Left lobe of liver (tissue), 2 donors: ENCODE measurements around the gene MCTP2. TPM values are rescaled to one million over a fixed set of nuclear protein-coding genes. Genes with fewer than 3 reads are reported as not detected.

Experiments
- ATAC-seq: fragments of 200-7000 bp; cut with Tn5 transposase; one replicate; pipeline ENCODE4 v1.9.1; 2020; ENCODE audit warnings: mild to moderate bottlenecking, moderate library complexity
- DNase-seq: peaks from one replicate; pipeline ENCODE4 v3.0.0-alpha.2; 2020; ENCODE audit warnings: low spot score
- total RNA-seq: library from RNA; stranded (reverse); gene quantifications from one replicate; pipeline ENCODE4 v1.2.1, GENCODE V29; 2021
- donor health status: DM: no; HTN: no; CAD: no; lungs with moderate emphysema.
- donor health status: DM: no; HTN: yes; CAD: no.

Gene MCTP2
- total RNA-seq, 1 donor from 2014 or later, result 6.5 TPM

- DNase-seq (no peak), ATAC-seq (no peak)
These were observed 149.4 kb downstream of the MCTP2 start for GRCh38 chr15:94380798-94381197.

- DNase-seq, result no peak
These were observed 150.0 kb downstream of the MCTP2 start for GRCh38 chr15:94381384-94381783.

GRCh38 chr15:94383041-94383440 is 151.7 kb downstream of the MCTP2 start:
- ATAC-seq (no peak), DNase-seq (no peak)

More at GRCh38 chr15:94381384-94381783, 150.0 kb downstream of the MCTP2 start:
- no peak for ATAC-seq

- no peak for ATAC-seq
- no peak for DNase-seq
These were observed 152.3 kb downstream of the MCTP2 start for GRCh38 chr15:94383706-94384105.

- DNase-seq (no peak), ATAC-seq (no peak)
These were observed 154.1 kb downstream of the MCTP2 start for GRCh38 chr15:94385441-94385840.

GRCh38 chr15:94386351-94386750 is 155.0 kb downstream of the MCTP2 start:
- DNase-seq, result no peak

GRCh38 chr15:94387442-94387841 is 156.1 kb downstream of the MCTP2 start:
- DNase-seq, result no peak
- no peak for ATAC-seq

More at GRCh38 chr15:94386351-94386750, 155.0 kb downstream of the MCTP2 start:
- no peak for ATAC-seq

- no peak for DNase-seq
- no peak for ATAC-seq
These were observed 156.6 kb downstream of the MCTP2 start for GRCh38 chr15:94387849-94388441.

- DNase-seq (no peak), ATAC-seq (no peak)
These were observed 164.3 kb downstream of the MCTP2 start for GRCh38 chr15:94395640-94396039.

- ATAC-seq (no peak), DNase-seq (no peak)
These were observed 166.0 kb downstream of the MCTP2 start for GRCh38 chr15:94397337-94397736.

- DNase-seq, result no peak
These were observed 166.6 kb downstream of the MCTP2 start for GRCh38 chr15:94398001-94398400.

GRCh38 chr15:94400526-94401298 is 169.4 kb downstream of the MCTP2 start:
- DNase-seq (no peak), ATAC-seq (no peak)

More at GRCh38 chr15:94398001-94398400, 166.6 kb downstream of the MCTP2 start:
- ATAC-seq, result peak; percentile 13

- DNase-seq (no peak), ATAC-seq (no peak)
These were observed 172.0 kb downstream of the MCTP2 start for GRCh38 chr15:94403331-94403730.

GRCh38 chr15:94404733-94405283 is 173.4 kb downstream of the MCTP2 start:
- DNase-seq (no peak), ATAC-seq (no peak)

- no peak for DNase-seq
- ATAC-seq, result no peak
These were observed 179.9 kb downstream of the MCTP2 start for GRCh38 chr15:94411285-94411684.

- DNase-seq (no peak), ATAC-seq (no peak)
These were observed 180.5 kb downstream of the MCTP2 start for GRCh38 chr15:94411846-94412245.

- DNase-seq (no peak), ATAC-seq (peak; percentile 74)
These were observed 181.8 kb downstream of the MCTP2 start for GRCh38 chr15:94412979-94413746.

GRCh38 chr15:94414916-94415315 is 183.6 kb downstream of the MCTP2 start:
- no peak for DNase-seq
- ATAC-seq, result no peak

GRCh38 chr15:94416267-94416666 is 184.9 kb downstream of the MCTP2 start:
- no peak for DNase-seq
- ATAC-seq, result no peak

GRCh38 chr15:94416820-94417219 is 185.5 kb downstream of the MCTP2 start:
- DNase-seq (no peak), ATAC-seq (no peak)
